Lung microvascular endothelial cell (primary cell): ENCODE data around the gene ILF2. TPM values are rescaled to one million over a fixed set of nuclear protein-coding genes. Genes with fewer than 3 reads are reported as not detected.

Source experiments
- total RNA-seq: library from RNA; depleted of rRNA; stranded (reverse); fragments of >200 nt; gene quantifications from 2 replicates; pipeline ENCODE4 v1.2.1, GENCODE V29; 2014

Gene ILF2
- total RNA-seq, 1 donor from 2014 or later: 165 TPM

Other genes starting within 250 kb of the ILF2 start
- not detected in 2 replicates for gene S100A7, start 210.3 kb downstream of the ILF2 start, total RNA-seq
- gene S100A6, start 135.0 kb downstream of the ILF2 start, total RNA-seq: 524 and 1,217 TPM in 2 replicates
- not detected in 2 replicates for gene S100A5, start 130.1 kb downstream of the ILF2 start, total RNA-seq
- 0.60 and 5.4 TPM in 2 replicates for gene S100A4, start 125.2 kb downstream of the ILF2 start, total RNA-seq
- 0.20 and 2.8 TPM in 2 replicates for gene S100A3, start 121.7 kb downstream of the ILF2 start, total RNA-seq
- 0.79 and 1.7 TPM in 2 replicates for gene S100A2, start 105.1 kb downstream of the ILF2 start, total RNA-seq
- 442 and 502 TPM in 2 replicates for gene S100A16, start 57.9 kb downstream of the ILF2 start, total RNA-seq
- gene S100A14, start 54.7 kb downstream of the ILF2 start, total RNA-seq: 0.20 TPM in 1 of 2 replicates, not detected in the other
- gene S100A13, start 43.5 kb downstream of the ILF2 start, total RNA-seq: 89.7 and 138 TPM in 2 replicates
- gene S100A1, start 42.6 kb downstream of the ILF2 start, total RNA-seq: not detected in 2 replicates
- gene CHTOP, start 36.9 kb downstream of the ILF2 start, total RNA-seq: 15.5 and 21.0 TPM in 2 replicates
- 48.8 and 52.0 TPM in 2 replicates for gene SNAPIN, start 12.3 kb downstream of the ILF2 start, total RNA-seq
- 5.9 and 17.3 TPM in 2 replicates for gene NPR1, start 7.7 kb upstream of the ILF2 start, total RNA-seq
- 12.2 and 20.6 TPM in 2 replicates for gene INTS3, start 57.1 kb upstream of the ILF2 start, total RNA-seq
- 16.3 and 35.3 TPM in 2 replicates for gene SLC27A3, start 104.4 kb upstream of the ILF2 start, total RNA-seq